ENCODE measurements around the gene MMP27.

The MMP27 gene

DNA sequence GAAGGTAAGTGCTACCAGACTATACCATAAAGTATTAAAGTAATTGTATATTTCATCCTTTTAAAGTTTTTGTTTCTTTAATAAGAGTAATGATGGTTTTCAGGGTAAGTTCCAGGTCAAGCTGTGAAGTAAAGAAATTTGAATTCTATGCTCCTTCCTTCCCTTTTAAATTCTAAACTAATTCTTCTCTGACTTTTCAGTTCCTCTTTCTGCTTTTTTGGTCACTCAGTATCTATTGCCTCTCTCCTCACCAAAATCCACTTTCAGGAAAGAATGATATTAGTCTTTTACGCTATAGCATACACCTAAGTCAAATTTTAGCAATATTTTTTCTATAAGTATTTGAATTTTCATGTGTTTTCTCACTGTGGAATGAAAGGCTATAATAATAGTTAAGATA lies 11.0 kb upstream of the MMP27 start:
- TF ChIP-seq, protein P1, sequence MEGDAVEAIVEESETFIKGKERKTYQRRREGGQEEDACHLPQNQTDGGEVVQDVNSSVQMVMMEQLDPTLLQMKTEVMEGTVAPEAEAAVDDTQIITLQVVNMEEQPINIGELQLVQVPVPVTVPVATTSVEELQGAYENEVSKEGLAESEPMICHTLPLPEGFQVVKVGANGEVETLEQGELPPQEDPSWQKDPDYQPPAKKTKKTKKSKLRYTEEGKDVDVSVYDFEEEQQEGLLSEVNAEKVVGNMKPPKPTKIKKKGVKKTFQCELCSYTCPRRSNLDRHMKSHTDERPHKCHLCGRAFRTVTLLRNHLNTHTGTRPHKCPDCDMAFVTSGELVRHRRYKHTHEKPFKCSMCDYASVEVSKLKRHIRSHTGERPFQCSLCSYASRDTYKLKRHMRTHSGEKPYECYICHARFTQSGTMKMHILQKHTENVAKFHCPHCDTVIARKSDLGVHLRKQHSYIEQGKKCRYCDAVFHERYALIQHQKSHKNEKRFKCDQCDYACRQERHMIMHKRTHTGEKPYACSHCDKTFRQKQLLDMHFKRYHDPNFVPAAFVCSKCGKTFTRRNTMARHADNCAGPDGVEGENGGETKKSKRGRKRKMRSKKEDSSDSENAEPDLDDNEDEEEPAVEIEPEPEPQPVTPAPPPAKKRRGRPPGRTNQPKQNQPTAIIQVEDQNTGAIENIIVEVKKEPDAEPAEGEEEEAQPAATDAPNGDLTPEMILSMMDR (IDR thresholded peaks at IDR 0.05; ENCODE audit: extremely low read depth, missing control alignments) = no peak
- peak; percentile 34 for DNase-seq (ENCODE audit: low spot score)

DNA sequence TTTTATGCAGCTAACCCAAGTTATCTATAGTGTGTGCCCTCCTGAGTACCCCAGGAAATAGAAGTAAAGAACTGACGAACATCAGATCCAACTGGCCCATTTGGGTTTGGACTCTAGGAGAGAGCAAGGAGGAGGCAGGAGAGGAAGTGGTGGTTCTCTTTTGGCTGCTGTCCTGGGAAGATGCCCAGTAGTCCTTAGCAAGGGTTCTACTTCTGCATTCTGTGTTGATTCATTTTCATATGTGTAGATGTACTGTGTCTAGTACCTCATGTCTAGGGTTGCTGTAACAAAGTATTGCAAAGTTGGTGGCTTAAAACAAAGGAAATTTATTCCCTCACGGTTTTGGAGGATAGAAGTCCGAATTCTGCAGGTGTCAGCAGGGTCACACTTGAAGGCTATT lies 6.6 kb upstream of the MMP27 start:
- DNase-seq (ENCODE audit: low spot score) = no peak
- TF ChIP-seq, protein P1 (IDR thresholded peaks at IDR 0.05; ENCODE audit: extremely low read depth, missing control alignments) = no peak

DNA sequence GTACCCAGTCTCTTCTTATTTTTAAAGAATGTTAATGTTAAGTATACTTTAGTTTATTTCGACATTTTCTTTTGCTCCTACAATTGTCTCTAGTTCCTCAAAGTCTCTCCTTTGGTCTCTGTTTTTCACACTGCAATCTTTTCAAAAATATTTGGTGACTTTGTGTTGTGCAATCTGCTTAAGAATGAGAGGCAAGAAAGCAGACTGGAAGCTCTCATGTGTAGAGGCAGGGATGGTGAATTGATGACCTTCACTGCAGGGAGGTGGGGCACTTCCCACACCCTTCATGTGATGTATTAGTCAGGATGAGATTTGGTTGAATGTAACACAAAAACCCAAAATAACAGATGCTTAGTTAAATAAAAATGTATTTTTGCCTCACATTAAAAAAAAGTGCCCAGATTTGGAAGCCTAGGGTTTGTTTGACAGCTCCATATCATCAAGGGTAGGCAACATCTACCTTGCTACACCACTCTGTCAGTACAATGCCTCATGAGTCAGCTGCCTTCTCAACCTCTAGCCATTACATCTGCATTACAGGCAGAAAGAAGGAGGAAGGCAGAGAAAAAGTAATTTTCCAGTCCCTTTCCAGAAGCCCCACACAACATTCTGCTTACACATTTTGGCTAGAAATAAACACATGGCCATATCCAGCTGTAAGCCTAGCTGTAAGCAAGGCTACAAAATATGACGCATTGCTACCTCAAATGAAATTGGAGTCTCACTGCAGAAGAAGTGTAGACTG lies 3.8 kb upstream of the MMP27 start:
- no peak for DNase-seq (ENCODE audit: low spot score)
- TF ChIP-seq, protein P1 (IDR thresholded peaks at IDR 0.05; ENCODE audit: extremely low read depth, missing control alignments) = no peak

DNA sequence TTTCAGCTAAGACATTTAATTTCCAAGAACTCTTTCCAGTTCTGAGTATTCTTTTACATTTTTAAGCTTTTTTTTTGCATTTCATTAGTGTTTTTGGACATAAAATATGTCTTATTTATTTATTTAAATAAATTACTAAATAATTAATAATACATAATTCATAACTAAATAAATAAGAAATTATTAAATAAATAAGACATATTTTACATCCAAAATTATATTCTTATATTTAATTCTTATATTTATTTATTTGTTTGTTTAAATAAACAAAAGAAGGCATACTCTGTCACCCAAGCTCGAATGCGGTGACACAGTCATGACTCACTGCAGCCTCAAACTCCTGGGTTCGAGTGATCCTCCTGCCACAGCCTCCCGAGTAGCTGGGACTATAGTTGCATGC lies 3.1 kb upstream of the MMP27 start:
- no peak for DNase-seq (ENCODE audit: low spot score)
- TF ChIP-seq, protein P1 (IDR thresholded peaks at IDR 0.05; ENCODE audit: extremely low read depth, missing control alignments) = no peak

DNA sequence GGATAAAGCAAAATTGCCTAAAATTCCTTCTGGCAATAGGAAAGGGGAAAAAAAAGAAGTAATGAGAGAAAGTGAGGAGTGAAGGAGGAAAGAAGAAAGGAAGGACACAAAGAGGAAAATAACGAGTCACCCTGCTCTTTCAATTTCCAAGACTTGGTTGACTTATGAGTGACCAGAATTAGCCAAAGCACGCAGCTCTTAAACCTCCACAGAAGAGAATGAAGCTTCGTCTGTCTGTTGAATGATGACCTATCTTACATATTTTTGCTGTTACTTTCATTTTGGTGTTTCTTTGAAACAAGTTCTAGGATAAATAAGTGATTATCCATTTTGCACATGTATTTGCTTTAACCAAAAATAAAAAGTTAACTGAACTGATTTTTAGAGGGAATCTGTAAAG lies 728 bp downstream of the MMP27 start:
- TF ChIP-seq, protein P1 (IDR thresholded peaks at IDR 0.05; ENCODE audit: extremely low read depth, missing control alignments) = no peak
- no peak for DNase-seq (ENCODE audit: low spot score)

DNA sequence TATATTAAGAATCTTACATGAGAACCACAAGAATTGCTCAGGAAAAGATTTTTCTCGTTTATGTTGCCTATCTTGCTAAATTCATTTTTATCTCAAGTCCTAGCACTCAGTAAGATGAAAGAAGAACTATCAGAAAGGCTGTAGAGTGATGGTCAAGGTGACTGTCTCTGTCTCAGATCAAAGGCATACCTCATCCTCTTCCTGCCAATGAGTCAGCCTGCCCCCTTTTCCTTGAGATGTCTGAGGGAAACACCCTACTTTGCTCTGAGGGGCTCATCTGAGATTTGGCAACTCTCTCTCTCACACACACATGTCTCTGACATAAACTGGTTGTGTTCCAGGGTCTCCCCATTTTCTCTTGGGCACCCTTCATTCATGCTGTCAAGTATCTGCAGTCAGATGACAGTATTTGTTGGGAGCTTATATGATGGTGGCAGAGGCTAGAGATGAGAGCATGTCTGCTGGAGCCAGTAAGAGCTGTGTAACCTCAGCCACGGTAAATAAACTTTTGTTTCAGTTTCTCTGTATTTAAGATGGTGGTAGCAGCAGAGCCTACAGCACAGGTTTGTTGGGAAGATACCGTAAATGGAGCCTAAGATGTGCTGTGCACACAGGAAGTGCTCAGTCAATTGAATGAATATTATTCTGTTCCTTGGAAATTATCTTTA lies 1.6 kb downstream of the MMP27 start:
- TF ChIP-seq, protein P1 (IDR thresholded peaks at IDR 0.05; ENCODE audit: extremely low read depth, missing control alignments) = no peak
- no peak for DNase-seq (ENCODE audit: low spot score)

DNA sequence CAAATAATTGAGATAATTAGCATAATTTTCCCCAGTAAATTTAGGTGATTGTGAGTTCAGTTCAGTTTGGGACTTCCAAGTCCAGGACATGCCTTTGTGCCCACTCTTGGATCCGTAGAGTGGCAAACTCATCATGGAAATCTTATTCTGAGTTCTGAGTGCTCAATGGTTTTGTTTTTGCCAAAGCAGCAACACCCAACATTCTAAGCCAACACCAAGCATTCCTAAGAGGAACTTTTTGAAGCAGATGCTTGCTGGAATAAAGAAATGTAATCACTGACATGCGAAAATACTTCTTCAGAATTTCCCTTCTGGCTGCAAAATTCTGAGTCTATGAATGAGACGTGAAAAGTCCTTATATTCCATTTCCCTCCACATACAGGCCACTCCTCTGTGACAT lies 10.4 kb downstream of the MMP27 start:
- TF ChIP-seq, protein P1 (IDR thresholded peaks at IDR 0.05; ENCODE audit: extremely low read depth, missing control alignments) = no peak
- no peak for DNase-seq (ENCODE audit: low spot score)
